ENCODE data around the gene FAP. TPM values are rescaled to one million over a fixed set of nuclear protein-coding genes. Genes with fewer than 3 reads are reported as not detected.

FAP gene
- total and polyA plus RNA-seq, 9 donors: 66.8 to 103 (median 87.9) TPM

DNA sequence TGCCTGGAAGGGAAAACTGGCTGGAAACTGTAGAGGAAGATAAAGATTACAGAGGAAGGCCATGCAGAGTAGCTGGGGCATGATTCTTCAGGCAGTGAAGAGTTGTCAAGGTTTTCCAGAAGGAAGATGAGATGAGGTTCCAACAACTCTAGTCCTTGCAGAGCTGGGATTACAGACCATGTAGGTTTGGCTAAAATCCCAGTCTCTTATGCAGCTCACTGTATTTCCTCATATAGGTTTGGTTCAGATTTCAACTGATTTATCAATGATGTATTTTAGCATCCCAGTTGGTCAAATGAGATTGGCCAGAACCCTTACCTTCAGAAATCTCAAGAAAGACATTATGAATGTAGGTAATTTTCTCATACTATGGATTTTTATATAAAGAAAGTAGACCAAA, 16.4 kb downstream of the FAP start:
- DNase-seq: peak; percentile 11
- Histone ChIP-seq H3K27me3 (ENCODE audit: control insufficient read depth, insufficient read depth, low read length) (no peaks in the 10 kb centered on the region), H3K4me3 (ENCODE audit: low read length) (no peak overlapping the region), H3K36me3 (ENCODE audit: control insufficient read depth, insufficient read depth, low read length) (no peaks in the 10 kb centered on the region), H3K4me1 (ENCODE audit: control insufficient read depth, insufficient read depth, low read length) (no peaks in the 10 kb centered on the region), H3K9me3 (replicated peaks; ENCODE audit: control insufficient read depth, low read depth, low read length) (no peaks in the 10 kb centered on the region), H3K27ac (ENCODE audit: low read length) (no peak overlapping the region)

DNA sequence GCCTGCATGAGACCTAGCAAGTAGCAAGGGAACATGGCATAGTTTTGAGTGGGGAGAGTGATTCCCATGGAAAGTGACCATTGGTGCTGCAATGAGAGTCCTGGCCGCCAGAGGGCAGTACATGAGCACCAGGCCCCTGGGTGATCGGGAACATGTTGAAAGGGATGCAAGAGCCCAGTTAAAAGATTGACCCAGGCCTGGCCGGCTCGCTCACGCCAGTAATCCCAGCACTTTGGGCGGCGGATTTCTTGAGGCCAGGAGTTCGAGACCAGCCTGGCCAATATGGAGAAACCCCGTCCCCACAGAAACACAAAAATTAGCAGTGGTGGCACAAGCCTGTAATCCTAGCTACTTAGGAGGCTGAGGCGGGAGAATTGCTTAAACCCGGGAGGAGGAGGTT, 22.2 kb downstream of the FAP start:
- Histone ChIP-seq H3K9me3 (replicated peaks; ENCODE audit: control insufficient read depth, low read depth, low read length) (no peaks in the 10 kb centered on the region), H3K4me1 (ENCODE audit: control insufficient read depth, insufficient read depth, low read length) (peaks cover 6% of the 10 kb centered on the region), H3K36me3 (ENCODE audit: control insufficient read depth, insufficient read depth, low read length) (no peaks in the 10 kb centered on the region), H3K4me3 (ENCODE audit: low read length) (no peak overlapping the region), H3K27me3 (ENCODE audit: control insufficient read depth, insufficient read depth, low read length) (no peaks in the 10 kb centered on the region), H3K27ac (ENCODE audit: low read length) (peak overlapping the region; percentile 56)
- peak; percentile 52 for DNase-seq
- 56% methylated on average over 11 of the region's 11 CpGs for WGBS (ENCODE audit: insufficient coverage)

DNA sequence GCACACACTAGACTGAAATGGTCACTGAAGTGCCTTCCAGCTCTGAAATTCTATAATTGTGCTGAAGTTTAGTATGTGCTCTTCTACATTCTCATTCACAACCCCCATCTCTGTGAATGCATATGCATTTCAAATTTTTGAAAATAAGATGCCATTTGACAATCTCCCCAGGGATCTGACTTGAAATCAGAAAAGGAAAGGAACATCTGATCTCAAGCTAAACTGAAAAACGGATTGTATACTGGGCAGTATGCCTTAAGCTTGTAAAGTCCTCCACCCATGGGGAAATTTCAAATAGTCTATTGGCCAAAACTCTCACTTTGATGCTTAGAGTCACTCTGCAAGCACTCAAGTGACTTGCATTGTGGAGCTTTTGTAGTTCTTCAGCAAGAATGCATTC, 22.9 kb downstream of the FAP start:
- Histone ChIP-seq H3K27me3 (ENCODE audit: control insufficient read depth, insufficient read depth, low read length) (no peaks in the 10 kb centered on the region), H3K9me3 (replicated peaks; ENCODE audit: control insufficient read depth, low read depth, low read length) (no peaks in the 10 kb centered on the region), H3K4me3 (ENCODE audit: low read length) (no peak overlapping the region), H3K27ac (ENCODE audit: low read length) (no peak overlapping the region), H3K4me1 (ENCODE audit: control insufficient read depth, insufficient read depth, low read length) (peaks cover 6% of the 10 kb centered on the region), H3K36me3 (ENCODE audit: control insufficient read depth, insufficient read depth, low read length) (no peaks in the 10 kb centered on the region)
- DNase-seq: peak; percentile 95
- WGBS (ENCODE audit: insufficient coverage): no CpG with 5 or more reads among the region's 1 CpG

DNA sequence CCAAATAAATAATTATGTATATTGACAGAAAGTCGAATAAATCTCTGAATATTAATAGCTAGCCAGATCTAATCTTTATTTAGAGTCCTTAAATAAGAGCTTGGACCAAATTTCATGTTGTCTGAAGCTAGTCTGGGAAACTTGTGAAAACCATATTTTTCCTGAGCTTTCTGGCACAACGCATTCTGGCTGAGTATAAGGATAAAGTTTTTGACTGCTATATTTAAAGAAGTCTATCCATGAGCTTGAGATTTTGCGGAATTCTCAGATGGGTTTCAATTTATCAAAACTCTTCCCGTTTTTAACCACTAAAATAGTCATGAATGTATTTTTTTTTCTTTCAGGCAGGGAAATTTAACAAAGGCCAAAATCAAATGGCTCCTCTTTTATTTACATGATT, 23.8 kb downstream of the FAP start:
- DNase-seq: peak; percentile 93

DNA sequence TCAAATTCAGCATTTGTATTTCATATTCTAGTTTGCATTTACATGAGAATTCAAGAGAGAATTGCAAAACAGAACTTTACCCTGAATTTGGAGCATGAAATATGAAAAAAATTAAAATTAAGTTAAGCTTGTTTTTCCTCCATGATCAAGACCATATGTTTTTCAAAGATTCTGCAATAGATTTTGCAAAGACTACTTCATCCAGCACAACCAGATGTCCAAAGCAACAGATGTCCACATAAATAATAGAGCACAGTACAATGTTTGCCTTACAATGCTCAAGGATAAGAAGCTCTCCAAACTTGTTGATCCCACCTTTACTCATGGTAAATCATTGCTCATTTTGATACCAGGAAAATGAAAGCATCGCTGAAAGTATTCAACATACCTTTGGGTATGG, 25.6 kb downstream of the FAP start:
- H3K36me3 ChIP-seq (ENCODE audit: control insufficient read depth, insufficient read depth, low read length): no peaks in the 10 kb centered on the region
- no CpG with 5 or more reads among the region's 1 CpG for WGBS (ENCODE audit: insufficient coverage)
- H3K9me3 ChIP-seq (replicated peaks; ENCODE audit: control insufficient read depth, low read depth, low read length): no peaks in the 10 kb centered on the region
- H3K4me1 ChIP-seq (ENCODE audit: control insufficient read depth, insufficient read depth, low read length): peaks cover 6% of the 10 kb centered on the region
- no peak overlapping the region for H3K4me3 ChIP-seq (ENCODE audit: low read length)
- no peaks in the 10 kb centered on the region for H3K27me3 ChIP-seq (ENCODE audit: control insufficient read depth, insufficient read depth, low read length)
- DNase-seq: peak; percentile 95
- no peak overlapping the region for H3K27ac ChIP-seq (ENCODE audit: low read length)

More for the DNA sequence above, 23.8 kb downstream of the FAP start:
- Histone ChIP-seq H3K9me3 (replicated peaks; ENCODE audit: control insufficient read depth, low read depth, low read length) (no peaks in the 10 kb centered on the region), H3K27me3 (ENCODE audit: control insufficient read depth, insufficient read depth, low read length) (no peaks in the 10 kb centered on the region), H3K36me3 (ENCODE audit: control insufficient read depth, insufficient read depth, low read length) (no peaks in the 10 kb centered on the region), H3K4me1 (ENCODE audit: control insufficient read depth, insufficient read depth, low read length) (peaks cover 6% of the 10 kb centered on the region), H3K27ac (ENCODE audit: low read length) (peak overlapping the region; percentile 5), H3K4me3 (ENCODE audit: low read length) (no peak overlapping the region)
- WGBS (ENCODE audit: insufficient coverage): 0% methylated on average over 1 of the region's 4 CpGs

DNA sequence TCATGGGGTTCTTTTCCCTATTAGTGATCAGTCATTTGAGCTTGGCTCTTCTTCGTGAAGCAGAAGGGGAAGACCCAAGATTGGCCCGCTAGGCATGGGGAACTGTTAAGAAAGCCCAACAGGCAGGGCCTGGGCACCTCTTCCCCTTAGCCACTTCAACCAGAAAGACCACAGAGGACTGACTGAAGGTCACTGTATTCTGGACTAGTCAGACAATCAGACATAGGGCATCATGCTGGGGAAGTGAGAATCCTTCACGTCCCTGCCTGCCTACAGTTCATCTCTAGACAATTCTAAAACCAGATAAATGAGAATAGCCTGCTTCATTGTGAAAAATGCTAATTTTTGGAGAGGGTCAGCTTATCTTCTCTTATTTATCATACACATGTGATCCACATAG, 28.1 kb downstream of the FAP start:
- 60% methylated on average over 1 of the region's 3 CpGs for WGBS (ENCODE audit: insufficient coverage)
- no peak overlapping the region for H3K4me3 ChIP-seq (ENCODE audit: low read length)
- no peak overlapping the region for H3K27ac ChIP-seq (ENCODE audit: low read length)
- H3K36me3 ChIP-seq (ENCODE audit: control insufficient read depth, insufficient read depth, low read length): no peaks in the 10 kb centered on the region
- no peak for DNase-seq
- peaks cover 2% of the 10 kb centered on the region for H3K4me1 ChIP-seq (ENCODE audit: control insufficient read depth, insufficient read depth, low read length)
- no peaks in the 10 kb centered on the region for H3K27me3 ChIP-seq (ENCODE audit: control insufficient read depth, insufficient read depth, low read length)
- H3K9me3 ChIP-seq (replicated peaks; ENCODE audit: control insufficient read depth, low read depth, low read length): no peaks in the 10 kb centered on the region

DNA sequence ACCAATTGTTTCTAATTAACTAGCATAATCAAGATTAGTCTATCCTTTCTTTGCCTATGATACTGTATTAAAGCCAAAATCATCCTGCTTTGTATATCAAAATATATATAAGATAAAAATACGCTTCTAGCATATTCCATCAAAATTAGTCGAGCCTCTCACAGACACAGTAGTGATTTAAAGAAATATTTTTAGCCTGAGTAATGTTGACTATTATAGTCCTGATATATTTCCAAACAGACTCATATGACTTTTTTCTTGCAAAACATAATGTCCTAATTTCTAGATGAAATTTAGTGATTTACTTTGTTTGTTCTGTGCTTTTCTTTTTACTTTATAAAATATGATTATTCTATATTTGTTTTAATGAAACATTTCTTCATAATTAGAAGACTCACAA, 30.9 kb downstream of the FAP start:
- H3K27ac ChIP-seq (ENCODE audit: low read length): no peak overlapping the region
- no peak overlapping the region for H3K4me3 ChIP-seq (ENCODE audit: low read length)
- peaks cover 2% of the 10 kb centered on the region for H3K4me1 ChIP-seq (ENCODE audit: control insufficient read depth, insufficient read depth, low read length)
- no peaks in the 10 kb centered on the region for H3K36me3 ChIP-seq (ENCODE audit: control insufficient read depth, insufficient read depth, low read length)
- no peaks in the 10 kb centered on the region for H3K27me3 ChIP-seq (ENCODE audit: control insufficient read depth, insufficient read depth, low read length)
- WGBS (ENCODE audit: insufficient coverage): no CpG with 5 or more reads among the region's 2 CpGs
- DNase-seq: no peak
- H3K9me3 ChIP-seq (replicated peaks; ENCODE audit: control insufficient read depth, low read depth, low read length): no peaks in the 10 kb centered on the region

DNA sequence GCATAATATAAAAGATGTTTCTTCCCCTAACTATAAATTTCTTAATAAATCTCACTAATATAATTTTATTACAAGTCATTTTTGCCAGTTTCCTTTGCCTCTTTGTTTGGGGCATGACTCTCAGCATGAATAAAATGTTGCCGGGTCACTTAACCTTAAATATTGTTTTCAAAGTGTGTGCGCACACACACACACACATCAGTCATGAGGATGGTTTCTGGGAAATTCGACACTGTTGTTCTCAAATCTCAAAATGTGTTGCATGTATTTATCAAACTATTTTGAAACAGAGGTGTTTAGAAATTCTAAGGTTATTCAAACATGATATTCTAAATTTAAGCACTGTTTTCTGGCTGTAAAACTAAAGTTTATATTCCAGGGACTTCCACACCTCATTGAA, 31.5 kb downstream of the FAP start:
- Histone ChIP-seq H3K36me3 (ENCODE audit: control insufficient read depth, insufficient read depth, low read length) (no peaks in the 10 kb centered on the region), H3K27ac (ENCODE audit: low read length) (no peak overlapping the region), H3K4me1 (ENCODE audit: control insufficient read depth, insufficient read depth, low read length) (peaks cover under 1% of the 10 kb centered on the region), H3K27me3 (ENCODE audit: control insufficient read depth, insufficient read depth, low read length) (no peaks in the 10 kb centered on the region), H3K9me3 (replicated peaks; ENCODE audit: control insufficient read depth, low read depth, low read length) (no peaks in the 10 kb centered on the region), H3K4me3 (ENCODE audit: low read length) (no peak overlapping the region)
- no peak for DNase-seq
- no CpG with 5 or more reads among the region's 3 CpGs for WGBS (ENCODE audit: insufficient coverage)

DNA sequence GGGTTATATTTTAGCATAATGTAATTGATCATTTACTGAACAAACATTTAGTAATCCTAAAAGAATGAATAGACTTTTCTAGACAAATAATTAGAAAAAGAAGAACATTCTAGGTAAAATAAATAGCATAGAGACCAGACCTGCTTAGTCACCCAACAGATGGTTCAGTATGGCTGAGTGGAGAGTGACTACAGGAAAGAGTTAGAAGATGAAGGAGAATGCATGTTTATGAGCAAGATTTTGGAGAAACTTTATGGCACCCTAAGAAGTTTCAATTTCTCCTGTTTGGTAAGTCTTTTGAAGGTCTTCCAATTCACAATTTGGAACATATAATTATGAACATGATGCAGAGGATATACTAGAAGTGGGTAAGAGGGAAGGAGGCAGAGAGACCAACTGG, 32.9 kb downstream of the FAP start:
- Histone ChIP-seq H3K27me3 (ENCODE audit: control insufficient read depth, insufficient read depth, low read length) (no peaks in the 10 kb centered on the region), H3K27ac (ENCODE audit: low read length) (no peak overlapping the region), H3K4me1 (ENCODE audit: control insufficient read depth, insufficient read depth, low read length) (no peaks in the 10 kb centered on the region), H3K9me3 (replicated peaks; ENCODE audit: control insufficient read depth, low read depth, low read length) (no peaks in the 10 kb centered on the region), H3K36me3 (ENCODE audit: control insufficient read depth, insufficient read depth, low read length) (no peaks in the 10 kb centered on the region), H3K4me3 (ENCODE audit: low read length) (no peak overlapping the region)
- no peak for DNase-seq

DNA sequence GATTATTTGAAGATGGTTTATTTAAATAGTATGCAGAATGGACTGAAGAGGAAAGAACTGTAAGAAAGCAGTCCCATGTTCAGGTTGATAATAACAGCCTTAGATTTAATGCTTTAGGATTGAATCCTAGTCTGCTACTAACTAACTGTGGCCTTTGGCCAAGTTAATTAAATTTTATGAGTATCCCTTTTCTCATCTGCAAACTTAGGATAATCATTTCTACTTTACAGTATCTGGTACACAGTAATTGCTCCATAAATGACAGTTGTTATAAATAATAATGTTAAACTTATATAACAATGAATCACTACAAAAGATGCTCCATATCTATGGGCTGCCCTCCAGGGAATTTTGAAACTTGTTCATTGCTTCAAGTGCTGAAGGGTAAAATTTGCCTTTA, 41.0 kb downstream of the FAP start:
- H3K36me3 ChIP-seq (ENCODE audit: control insufficient read depth, insufficient read depth, low read length): peaks cover 16% of the 10 kb centered on the region
- no peaks in the 10 kb centered on the region for H3K9me3 ChIP-seq (replicated peaks; ENCODE audit: control insufficient read depth, low read depth, low read length)
- H3K27me3 ChIP-seq (ENCODE audit: control insufficient read depth, insufficient read depth, low read length): no peaks in the 10 kb centered on the region
- no peaks in the 10 kb centered on the region for H3K4me1 ChIP-seq (ENCODE audit: control insufficient read depth, insufficient read depth, low read length)
- H3K27ac ChIP-seq (ENCODE audit: low read length): no peak overlapping the region
- no peak for DNase-seq
- no peak overlapping the region for H3K4me3 ChIP-seq (ENCODE audit: low read length)

DNA sequence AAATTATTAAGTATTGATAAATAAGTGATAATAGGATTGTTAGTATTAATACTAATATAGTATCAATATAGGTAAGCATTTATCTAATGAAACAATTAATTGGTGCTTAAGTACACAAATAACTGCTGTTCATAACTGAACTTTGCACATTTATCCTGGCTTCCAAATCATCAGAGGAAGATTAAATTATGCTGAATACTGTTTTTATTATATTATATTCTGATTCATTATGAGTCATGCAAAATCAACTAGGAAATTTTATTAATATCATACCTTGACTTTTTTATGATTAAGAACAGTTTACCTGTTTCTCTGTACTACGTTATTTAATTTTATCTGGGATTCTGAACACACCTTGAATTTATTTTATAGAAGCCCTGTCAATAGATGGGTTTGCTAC, 42.6 kb downstream of the FAP start:
- H3K27ac ChIP-seq (ENCODE audit: low read length): no peak overlapping the region
- H3K4me1 ChIP-seq (ENCODE audit: control insufficient read depth, insufficient read depth, low read length): no peaks in the 10 kb centered on the region
- WGBS (ENCODE audit: insufficient coverage): no CpG with 5 or more reads among the region's 1 CpG
- no peak for DNase-seq
- H3K4me3 ChIP-seq (ENCODE audit: low read length): no peak overlapping the region
- no peaks in the 10 kb centered on the region for H3K9me3 ChIP-seq (replicated peaks; ENCODE audit: control insufficient read depth, low read depth, low read length)
- H3K36me3 ChIP-seq (ENCODE audit: control insufficient read depth, insufficient read depth, low read length): peaks cover 19% of the 10 kb centered on the region
- H3K27me3 ChIP-seq (ENCODE audit: control insufficient read depth, insufficient read depth, low read length): no peaks in the 10 kb centered on the region

Measured in muscle of leg (tissue), 11 donors.